IMR-90 (cell line): ENCODE data around the gene PYROXD2. TPM values are rescaled to one million over a fixed set of nuclear protein-coding genes. Genes with fewer than 3 reads are reported as not detected.

Source experiments
- ATAC-seq: fragments of 200-7000 bp; cut with Tn5 transposase; 2 replicates; pipeline ENCODE4 v1.9.1; 2020; ENCODE audit warnings: low read depth, mild to moderate bottlenecking, moderate library complexity
- BruUV-seq: library from RNA; stranded (reverse); fragments of 400-500 nt; replicated peaks from 2 replicates; lab custom pipeline; 2021; lab: Mats Ljungman, UMichigan
- CTCF ChIA-PET: fragments of 300-600 bp; formaldehyde crosslinking; extraction: SDS; loops from one replicate; lab custom pipeline; 2021; ENCODE audit warnings: antibody characterized with exemption; lab: Yijun Ruan, JAX
- POLR2A ChIA-PET: fragments of 300-600 bp; sonication (Branson Sonifier 250); formaldehyde crosslinking; loops from one replicate; lab custom pipeline; 2022; ENCODE audit warnings: antibody characterized with exemption; ENCODE audit not compliant: unreplicated experiment; lab: Charles Lee
- DNase-seq: peaks from one replicate; pipeline ENCODE4 v3.0.0; 2013
- H2AFZ ChIP-seq: replicated peaks from 2 replicates; pipeline ENCODE3; 2013; ENCODE audit warnings: low read length, mild to moderate bottlenecking; ENCODE audit not compliant: poor library complexity
- H2AK5ac ChIP-seq: 2 replicates; pipeline ENCODE4 v1.6.1; 2013; ENCODE audit warnings: low read depth, low read length, inconsistent platforms
- H2AK9ac ChIP-seq: replicated peaks from 2 replicates; pipeline ENCODE3; 2013; ENCODE audit warnings: mild to moderate bottlenecking, low read depth, low read length, moderate library complexity; ENCODE audit not compliant: poor library complexity
- H2BK120ac ChIP-seq: 2 replicates; pipeline ENCODE4 v1.6.1; 2013; ENCODE audit warnings: low read depth, low read length, inconsistent platforms
- H2BK15ac ChIP-seq: 3 replicates; pipeline ENCODE4 v1.6.1; 2013; ENCODE audit warnings: low read depth, low read length, inconsistent platforms
- H2BK20ac ChIP-seq: 2 replicates; pipeline ENCODE4 v1.6.1; 2013; ENCODE audit warnings: low read depth, mild to moderate bottlenecking, inconsistent platforms, low read length, moderate library complexity
- H2BK5ac ChIP-seq: 2 replicates; pipeline ENCODE4 v1.6.1; 2013; ENCODE audit warnings: mild to moderate bottlenecking, low read depth, low read length, inconsistent platforms; ENCODE audit not compliant: poor library complexity, severe bottlenecking
- H3K14ac ChIP-seq: replicated peaks from 2 replicates; pipeline ENCODE4 v1.6.1; 2013; ENCODE audit warnings: low read depth, low read length, inconsistent platforms
- H3K18ac ChIP-seq: 2 replicates; pipeline ENCODE4 v1.6.1; 2013; ENCODE audit warnings: low read depth, low read length, control low read depth
- H3K23ac ChIP-seq: 2 replicates; pipeline ENCODE4 v1.6.1; 2013; ENCODE audit warnings: low read depth, low read length, inconsistent platforms
- H3K27ac ChIP-seq: 2 replicates; pipeline ENCODE4 v1.5.1; 2013; ENCODE audit warnings: mild to moderate bottlenecking, control low read depth, low read length; ENCODE audit not compliant: insufficient read depth
- H3K27me3 ChIP-seq: 2 replicates; pipeline ENCODE4 v1.6.1; 2013; ENCODE audit warnings: low read length; ENCODE audit not compliant: control insufficient read depth, insufficient read depth
- H3K36me3 ChIP-seq: 2 replicates; pipeline ENCODE4 v1.6.1; 2013; ENCODE audit warnings: low read length, mixed read lengths; ENCODE audit not compliant: control insufficient read depth, insufficient read depth
- H3K4ac ChIP-seq: 2 replicates; pipeline ENCODE4 v1.6.1; 2013; ENCODE audit warnings: low read depth, low read length, inconsistent platforms
- H3K4me1 ChIP-seq: 2 replicates; pipeline ENCODE4 v1.6.1; 2013; ENCODE audit warnings: low read length, mixed read lengths; ENCODE audit not compliant: control insufficient read depth, insufficient read depth
- H3K4me2 ChIP-seq: 2 replicates; pipeline ENCODE4 v1.6.1; 2013; ENCODE audit warnings: low read depth, mild to moderate bottlenecking, control low read depth, low read length, moderate library complexity
- H3K4me3 ChIP-seq: 2 replicates; pipeline ENCODE4 v1.5.1; 2013; ENCODE audit warnings: low read depth, mild to moderate bottlenecking, control low read depth, low read length, moderate library complexity; ENCODE audit not compliant: insufficient read depth
- H3K56ac ChIP-seq: 2 replicates; pipeline ENCODE4 v1.6.1; 2013; ENCODE audit warnings: low read length, inconsistent platforms; ENCODE audit not compliant: insufficient read depth; ENCODE audit errors: extremely low read depth
- H3K79me1 ChIP-seq, 2 experiments: 2 replicates each; pipeline ENCODE4 v1.6.1; 2013; ENCODE audit warnings: low read length in 2 of 2, inconsistent platforms in 1 of 2, low read depth in 1 of 2
- H3K9ac ChIP-seq: 2 replicates; pipeline ENCODE4 v1.6.1; 2013; ENCODE audit warnings: low read depth, low read length, control low read depth
- H3K9me1 ChIP-seq: 2 replicates; pipeline ENCODE4 v1.6.1; 2013; ENCODE audit warnings: low read length, inconsistent platforms; ENCODE audit not compliant: insufficient read depth
- H3K9me3 ChIP-seq: 2 replicates; pipeline ENCODE4 v1.6.1; 2013; ENCODE audit warnings: low read length; ENCODE audit not compliant: control insufficient read depth, insufficient read depth
- H4K20me1 ChIP-seq: 2 replicates; pipeline ENCODE4 v1.6.1; 2013; ENCODE audit warnings: low read length, inconsistent platforms; ENCODE audit not compliant: insufficient read depth
- H4K5ac ChIP-seq: 2 replicates; pipeline ENCODE4 v1.6.1; 2013; ENCODE audit warnings: mild to moderate bottlenecking, low read depth, low read length, control low read depth
- H4K8ac ChIP-seq, 2 experiments: 2 replicates each; pipeline ENCODE4 v1.6.1; 2013; ENCODE audit warnings: low read depth in 2 of 2, low read length in 2 of 2, control low read depth in 1 of 2, inconsistent platforms in 1 of 2
- H4K91ac ChIP-seq: 2 replicates; pipeline ENCODE4 v1.6.1; 2013; ENCODE audit warnings: low read depth, low read length, inconsistent platforms; ENCODE audit not compliant: insufficient read depth
- BHLHE40 ChIP-seq: fragments of 150-350 bp; IDR thresholded peaks from 2 replicates; pipeline ENCODE4 v1.6.1; 2016; ENCODE audit warnings: mild to moderate bottlenecking, low read depth, low read length
- CEBPB ChIP-seq: IDR thresholded peaks from 2 replicates; pipeline ENCODE4 v1.6.1; 2012; ENCODE audit warnings: low read depth, low read length, improper control_type of control experiment
- CHD1 ChIP-seq: IDR thresholded peaks from 2 replicates; pipeline ENCODE4 v1.6.1; 2012; ENCODE audit warnings: low read depth, low read length, improper control_type of control experiment
- MAFK ChIP-seq: IDR thresholded peaks from 2 replicates; pipeline ENCODE4 v1.6.1; 2012; ENCODE audit warnings: low read depth, low read length, improper control_type of control experiment
- MAZ ChIP-seq: IDR thresholded peaks from 2 replicates; pipeline ENCODE4 v1.6.1; 2012; ENCODE audit warnings: low read depth, mild to moderate bottlenecking, low read length, improper control_type of control experiment, moderate library complexity, borderline replicate concordance
- MXI1 ChIP-seq: IDR thresholded peaks from 2 replicates; pipeline ENCODE4 v1.6.1; 2012; ENCODE audit warnings: low read depth, mild to moderate bottlenecking, low read length, moderate library complexity, borderline replicate concordance
- NFE2L2 ChIP-seq: fragments of 150-350 bp; IDR thresholded peaks from 2 replicates; pipeline ENCODE4 v1.6.1; 2016; ENCODE audit warnings: low read depth, mild to moderate bottlenecking, low read length
- POLR2A ChIP-seq: IDR thresholded peaks from 2 replicates; pipeline ENCODE4 v1.6.1; 2012; ENCODE audit warnings: mild to moderate bottlenecking, low read depth, low read length
- RAD21 ChIP-seq: IDR thresholded peaks from 2 replicates; pipeline ENCODE4 v1.6.1; 2012; ENCODE audit warnings: low read length, improper control_type of control experiment
- RCOR1 ChIP-seq: IDR thresholded peaks from 2 replicates; pipeline ENCODE4 v1.6.1; 2012; ENCODE audit warnings: mild to moderate bottlenecking, low read length, improper control_type of control experiment; ENCODE audit not compliant: insufficient replicate concordance
- SMC3 ChIP-seq: fragments of 150-350 bp; IDR thresholded peaks from 2 replicates; pipeline ENCODE4 v1.6.1; 2016; ENCODE audit warnings: low read depth, mild to moderate bottlenecking, antibody characterized with exemption, low read length, moderate library complexity
- WGBS, 2 experiments: methylation state at CpG; one replicate each; pipeline versions ENCODE4 v1.1.5 to v1.1.7; 2013; ENCODE audit warnings: missing lambda C conversion rate in 2 of 2; ENCODE audit not compliant: insufficient read length in 1 of 2; ENCODE audit errors: extremely low coverage in 2 of 2; 5-methylcytosine and 5-hydroxymethylcytosine counted together
- dilution Hi-C: fragments of 300-500 bp; cut with HindIII; formaldehyde crosslinking; loops from one replicate; pipeline ENCODE4 v1.14.3; 2018; ENCODE audit warnings: low sequenced_read_pairs; ENCODE audit not compliant: unreplicated experiment
- in situ Hi-C: fragments of 300-500 bp; cut with MboI; formaldehyde crosslinking; loops from 3 replicates; pipeline ENCODE4 v1.14.3; 2019; ENCODE audit warnings: low sequenced_read_pairs, inconsistent platforms, mixed read lengths
- intact Hi-C: fragments of 100-400 bp; cut with micrococcal nuclease; formaldehyde crosslinking; loops from 2 replicates; pipeline ENCODE4 v1.10.0; 2022
- polyA plus RNA-seq, 3 experiments: library from polyadenylated mRNA; depleted of rRNA; stranded (reverse); fragments of >200 nt; gene quantifications; 2 replicates each; pipeline ENCODE4 v1.2.3, GENCODE V29; 2012; ENCODE audit warnings: low replicate concordance in 1 of 3
- total RNA-seq: library from RNA; depleted of rRNA; stranded (reverse); fragments of >200 nt; gene quantifications from 2 replicates; pipeline ENCODE4 v1.2.3, GENCODE V29; 2012
- TF ChIP-seq, protein P1 (sequence below): fragments of 150-350 bp; IDR thresholded peaks from 2 replicates; pipeline ENCODE4 v1.6.1; 2017; ENCODE audit warnings: mild to moderate bottlenecking, antibody characterized with exemption, low read length, low read depth
- TF ChIP-seq, protein P2 (sequence below): fragments of 150-350 bp; IDR thresholded peaks from 2 replicates; pipeline ENCODE4 v1.6.1; 2016; ENCODE audit warnings: low read depth, mild to moderate bottlenecking, low read length, moderate library complexity, borderline replicate concordance
- TF ChIP-seq, protein P3 (sequence below): conservative IDR thresholded peaks from 2 replicates; pipeline ENCODE4 v1.5.1; 2012; ENCODE audit warnings: mild to moderate bottlenecking, low read depth, low read length, improper control_type of control experiment

The PYROXD2 gene
- total and polyA plus RNA-seq, 2 of the 4 experiments (the other 2 are of a cell fraction) = 6.5 to 16.3 TPM

DNA sequence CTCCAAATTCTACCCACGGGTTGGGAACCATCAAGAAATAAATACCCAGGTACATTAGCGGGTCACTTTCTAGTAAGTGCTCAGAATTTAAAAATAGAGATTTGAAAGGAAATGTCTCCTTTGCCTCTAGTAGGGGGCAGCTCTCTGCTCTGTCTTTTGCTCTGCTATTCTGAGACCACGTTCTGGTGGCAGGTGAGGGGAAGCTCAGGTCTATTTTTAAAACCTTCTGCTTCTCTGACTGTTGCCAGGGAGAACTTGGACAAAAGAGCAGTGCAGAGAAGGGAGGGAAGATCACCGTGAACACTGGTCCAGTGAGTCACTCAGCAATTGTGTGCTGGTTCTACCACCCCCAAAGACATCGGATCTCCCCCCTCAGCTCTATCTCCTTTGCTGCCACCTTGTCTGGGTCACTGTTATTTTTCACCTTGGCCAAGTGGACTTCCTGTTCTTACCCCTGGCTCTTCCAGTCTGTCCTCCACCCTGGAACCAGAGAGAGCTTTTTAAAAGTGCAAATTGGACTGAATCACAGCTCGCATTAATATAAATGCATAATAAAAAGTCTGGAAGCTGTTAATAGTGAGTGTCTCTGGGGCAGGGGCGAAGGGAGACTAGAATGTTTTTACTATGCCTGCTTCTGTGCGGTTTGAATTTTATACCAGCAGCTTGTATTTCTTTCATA lies 74.6 kb downstream of the PYROXD2 start:
- ChIA-PET CTCF (interaction anchor here (0.6 to 2.0 kb wide), 4 partner anchors 8 to 71 kb away, joined by 3 to 4 read pairs (median 3); no protein-coding TSS in a partner anchor), POLR2A (interaction anchor here (0.6 kb wide), 1 partner anchor 41 kb away, joined by 4 read pairs; no protein-coding TSS in a partner anchor)
- in situ Hi-C loops = no loop called here
- Histone ChIP-seq H3K9me1 (no peaks in the 10 kb centered on the region), H2AK9ac (no peak overlapping the region), H3K9ac (no peak overlapping the region), H3K23ac (no peak overlapping the region), H2BK20ac (no peak overlapping the region), H2BK15ac (no peak overlapping the region), H3K14ac (no peak overlapping the region), H4K91ac (no peak overlapping the region), H3K36me3 (no peaks in the 10 kb centered on the region), H3K27ac (no peak overlapping the region), H3K4me2 (no peak overlapping the region), H3K4ac (no peak overlapping the region), H3K79me1 (no peaks in the 10 kb centered on the region), H2AFZ (peak overlapping the region; percentile 66), H2AK5ac (no peak overlapping the region), H4K20me1 (no peaks in the 10 kb centered on the region), H3K18ac (no peak overlapping the region), H4K8ac (no peak overlapping the region), H2BK5ac (no peak overlapping the region), H3K9me3 (no peaks in the 10 kb centered on the region), H3K27me3 (no peaks in the 10 kb centered on the region), H3K4me3 (no peak overlapping the region), H4K5ac (no peak overlapping the region), H2BK120ac (no peak overlapping the region), H3K4me1 (peaks cover 10% of the 10 kb centered on the region), H3K56ac (no peak overlapping the region)
- ATAC-seq (peak; percentile 58), DNase-seq (peak; percentile 49)
- intact Hi-C loops = no loop called here
- WGBS, 2 experiments = no CpG with 5 or more reads among the region's 8 CpGs
- TF ChIP-seq, protein P1, sequence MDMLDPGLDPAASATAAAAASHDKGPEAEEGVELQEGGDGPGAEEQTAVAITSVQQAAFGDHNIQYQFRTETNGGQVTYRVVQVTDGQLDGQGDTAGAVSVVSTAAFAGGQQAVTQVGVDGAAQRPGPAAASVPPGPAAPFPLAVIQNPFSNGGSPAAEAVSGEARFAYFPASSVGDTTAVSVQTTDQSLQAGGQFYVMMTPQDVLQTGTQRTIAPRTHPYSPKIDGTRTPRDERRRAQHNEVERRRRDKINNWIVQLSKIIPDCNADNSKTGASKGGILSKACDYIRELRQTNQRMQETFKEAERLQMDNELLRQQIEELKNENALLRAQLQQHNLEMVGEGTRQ = no peak
- TF ChIP-seq MXI1 (no peak), MAFK (no peak), SMC3 (no peak), CEBPB (no peak), POLR2A (no peak), BHLHE40 (no peak), RAD21 (no peak), CHD1 (no peak), MAZ (no peak), NFE2L2 (no peak), RCOR1 (no peak)
- TF ChIP-seq, protein P2, sequence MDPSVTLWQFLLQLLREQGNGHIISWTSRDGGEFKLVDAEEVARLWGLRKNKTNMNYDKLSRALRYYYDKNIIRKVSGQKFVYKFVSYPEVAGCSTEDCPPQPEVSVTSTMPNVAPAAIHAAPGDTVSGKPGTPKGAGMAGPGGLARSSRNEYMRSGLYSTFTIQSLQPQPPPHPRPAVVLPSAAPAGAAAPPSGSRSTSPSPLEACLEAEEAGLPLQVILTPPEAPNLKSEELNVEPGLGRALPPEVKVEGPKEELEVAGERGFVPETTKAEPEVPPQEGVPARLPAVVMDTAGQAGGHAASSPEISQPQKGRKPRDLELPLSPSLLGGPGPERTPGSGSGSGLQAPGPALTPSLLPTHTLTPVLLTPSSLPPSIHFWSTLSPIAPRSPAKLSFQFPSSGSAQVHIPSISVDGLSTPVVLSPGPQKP = no peak
- TF ChIP-seq, protein P3, sequence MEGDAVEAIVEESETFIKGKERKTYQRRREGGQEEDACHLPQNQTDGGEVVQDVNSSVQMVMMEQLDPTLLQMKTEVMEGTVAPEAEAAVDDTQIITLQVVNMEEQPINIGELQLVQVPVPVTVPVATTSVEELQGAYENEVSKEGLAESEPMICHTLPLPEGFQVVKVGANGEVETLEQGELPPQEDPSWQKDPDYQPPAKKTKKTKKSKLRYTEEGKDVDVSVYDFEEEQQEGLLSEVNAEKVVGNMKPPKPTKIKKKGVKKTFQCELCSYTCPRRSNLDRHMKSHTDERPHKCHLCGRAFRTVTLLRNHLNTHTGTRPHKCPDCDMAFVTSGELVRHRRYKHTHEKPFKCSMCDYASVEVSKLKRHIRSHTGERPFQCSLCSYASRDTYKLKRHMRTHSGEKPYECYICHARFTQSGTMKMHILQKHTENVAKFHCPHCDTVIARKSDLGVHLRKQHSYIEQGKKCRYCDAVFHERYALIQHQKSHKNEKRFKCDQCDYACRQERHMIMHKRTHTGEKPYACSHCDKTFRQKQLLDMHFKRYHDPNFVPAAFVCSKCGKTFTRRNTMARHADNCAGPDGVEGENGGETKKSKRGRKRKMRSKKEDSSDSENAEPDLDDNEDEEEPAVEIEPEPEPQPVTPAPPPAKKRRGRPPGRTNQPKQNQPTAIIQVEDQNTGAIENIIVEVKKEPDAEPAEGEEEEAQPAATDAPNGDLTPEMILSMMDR = no peak
- no TSS peak for BruUV-seq
- dilution Hi-C loops = no loop called here
